ENCODE results near the gene RAB6B.

The RAB6B gene

GRCh38 chr3:133895208-133896001 is at the start of gene RAB6B:
Gene RAB6B (minus strand): TSS chr3:133895882. CDS start chr3:133895466, 416 bp downstream.
- no peak for DNase-seq

- DNase-seq, result no peak
These were observed 49.1 kb upstream of the RAB6B start for GRCh38 chr3:133944641-133945380.

- DNase-seq, result no peak
These were observed 48.5 kb upstream of the RAB6B start for GRCh38 chr3:133944181-133944580.

GRCh38 chr3:133943639-133944141 is 48.0 kb upstream of the RAB6B start:
- DNase-seq, result no peak

GRCh38 chr3:133943031-133943535 is 47.4 kb upstream of the RAB6B start:
- DNase-seq, result no peak

GRCh38 chr3:133941415-133941821 is 45.7 kb upstream of the RAB6B start:
- no peak for DNase-seq

- no peak for DNase-seq
These were observed 44.9 kb upstream of the RAB6B start for GRCh38 chr3:133940536-133940935.

- no peak for DNase-seq
These were observed 43.8 kb upstream of the RAB6B start for GRCh38 chr3:133939463-133939835.

GRCh38 chr3:133938770-133939462 is 43.2 kb upstream of the RAB6B start:
- DNase-seq, result no peak

- DNase-seq, result no peak
These were observed 42.3 kb upstream of the RAB6B start for GRCh38 chr3:133937756-133938601.

- no peak for DNase-seq
These were observed 41.5 kb upstream of the RAB6B start for GRCh38 chr3:133937061-133937686.

- DNase-seq, result no peak
These were observed 40.4 kb upstream of the RAB6B start for GRCh38 chr3:133935843-133936769.

- DNase-seq, result no peak
These were observed 39.5 kb upstream of the RAB6B start for GRCh38 chr3:133934996-133935842.

GRCh38 chr3:133934073-133934970 is 38.6 kb upstream of the RAB6B start:
- DNase-seq, result no peak

GRCh38 chr3:133933097-133934024 is 37.7 kb upstream of the RAB6B start:
- DNase-seq, result no peak

GRCh38 chr3:133932009-133932408 is 36.3 kb upstream of the RAB6B start:
- no peak for DNase-seq

- DNase-seq, result no peak
These were observed 35.4 kb upstream of the RAB6B start for GRCh38 chr3:133931084-133931483.

All from CD4-positive, alpha-beta T cell treated with Interleukin-1 beta for 1 hour (primary cell).